Nephron progenitor cell (in vitro differentiated cells): ENCODE results near the gene NMT1.

Experiments used
- DNase-seq: peaks from one replicate; pipeline ENCODE4 v3.0.0; 2021
- H3K27ac Mint-ChIP-seq: 2 replicates; pipeline ENCODE4 v1.8.0; 2021; ENCODE audit warnings: mild to moderate bottlenecking, moderate library complexity, mixed read lengths
- H3K27me3 Mint-ChIP-seq: 2 replicates; pipeline ENCODE4 v1.8.0; 2021; ENCODE audit warnings: mild to moderate bottlenecking, low read depth, mixed read lengths; ENCODE audit not compliant: poor library complexity
- H3K36me3 Mint-ChIP-seq: 2 replicates; pipeline ENCODE4 v1.8.0; 2021; ENCODE audit warnings: low read depth, mixed read lengths
- H3K4me1 Mint-ChIP-seq: 2 replicates; pipeline ENCODE4 v1.8.0; 2021; ENCODE audit warnings: mixed read lengths
- H3K4me3 Mint-ChIP-seq: 2 replicates; pipeline ENCODE4 v1.8.0; 2021; ENCODE audit warnings: mild to moderate bottlenecking, moderate library complexity, mixed read lengths
- H3K9me3 Mint-ChIP-seq: 2 replicates; pipeline ENCODE4 v1.8.0; 2021; ENCODE audit warnings: mild to moderate bottlenecking, moderate library complexity, mixed read lengths
- CTCF ChIP-seq: fragments of 200-600 bp; sonication (generic); IDR thresholded peaks from 2 replicates; pipeline ENCODE4 v1.5.0; 2021; ENCODE audit warnings: antibody characterized with exemption

The NMT1 gene

GRCh38 chr17:45146890-45147580 is 85.9 kb downstream of the NMT1 start:
- DNase-seq = no peak
- H3K27me3 Mint-ChIP-seq = peaks cover 9% of the 10 kb centered on the region
- H3K36me3 Mint-ChIP-seq = no peaks in the 10 kb centered on the region
- peak overlapping the region; percentile 100 for H3K27ac Mint-ChIP-seq
- H3K4me1 Mint-ChIP-seq = peaks cover 55% of the 10 kb centered on the region
- no peaks in the 10 kb centered on the region for H3K9me3 Mint-ChIP-seq
- TF ChIP-seq CTCF = no peak
- peak overlapping the region; percentile 100 for H3K4me3 Mint-ChIP-seq

GRCh38 chr17:45147581-45148182 is 86.6 kb downstream of the NMT1 start:
- Mint-ChIP-seq H3K4me3 (peak overlapping the region; percentile 100), H3K9me3 (no peaks in the 10 kb centered on the region), H3K36me3 (no peaks in the 10 kb centered on the region), H3K4me1 (peaks cover 55% of the 10 kb centered on the region), H3K27ac (peak overlapping the region; percentile 100), H3K27me3 (peaks cover 9% of the 10 kb centered on the region)
- TF ChIP-seq CTCF = no peak
- DNase-seq = peak; percentile 78

GRCh38 chr17:45148183-45149036 is 87.3 kb downstream of the NMT1 start, which contains the start of gene HEXIM1:
Gene HEXIM1, plus strand, starts transcription at chr17:45148475. Its CDS starts 716 bp downstream, at chr17:45149191.
- no peaks in the 10 kb centered on the region for H3K9me3 Mint-ChIP-seq
- H3K4me1 Mint-ChIP-seq = peaks cover 47% of the 10 kb centered on the region
- H3K36me3 Mint-ChIP-seq = no peaks in the 10 kb centered on the region
- H3K4me3 Mint-ChIP-seq = peak within 1 kb of the TSS; percentile 100
- TF ChIP-seq CTCF = no peak
- H3K27me3 Mint-ChIP-seq = peaks cover 9% of the 10 kb centered on the region
- peak within 1 kb of the TSS; percentile 100 for H3K27ac Mint-ChIP-seq
- DNase-seq = peak; percentile 98

GRCh38 chr17:45149037-45149668 is 88.0 kb downstream of the NMT1 start:
- H3K4me1 Mint-ChIP-seq = peaks cover 40% of the 10 kb centered on the region

More at GRCh38 chr17:45149037-45149668, 88.0 kb downstream of the NMT1 start:
- peak; percentile 60 for TF ChIP-seq CTCF
- peak overlapping the region; percentile 100 for H3K4me3 Mint-ChIP-seq
- no peaks in the 10 kb centered on the region for H3K36me3 Mint-ChIP-seq
- H3K27me3 Mint-ChIP-seq = peaks cover 9% of the 10 kb centered on the region
- DNase-seq = peak; percentile 84
- H3K9me3 Mint-ChIP-seq = no peaks in the 10 kb centered on the region
- H3K27ac Mint-ChIP-seq = peak overlapping the region; percentile 100
